Measurements from ENCODE around the gene GEMIN2.
"Not testable (repeated sequence)": the region's sequence is repeated elsewhere in the genome, so short reads cannot be mapped to it uniquely, and the experiment has no call there.

The GEMIN2 gene

GRCh38 chr14:39140170-39140569 is 26.0 kb downstream of the GEMIN2 start:
- Histone ChIP-seq H3K27me3 (ENCODE audit: insufficient read depth, low read length) (no peaks in the 10 kb centered on the region), H3K9ac (ENCODE audit: low read length) (no peak overlapping the region), H3K79me1 (ENCODE audit: low read length) (no peaks in the 10 kb centered on the region), H2AFZ (ENCODE audit: insufficient read depth, low read length, poor library complexity) (no peak overlapping the region), H3K14ac (ENCODE audit: low read length) (no peak overlapping the region), H2BK12ac (ENCODE audit: low read length) (no peak overlapping the region), H4K12ac (ENCODE audit: low read depth, low read length) (no peak overlapping the region), H2BK120ac (ENCODE audit: insufficient read depth, low read length, poor library complexity) (no peak overlapping the region), H4K91ac (ENCODE audit: low read depth, low read length) (no peak overlapping the region), H3K9me3 (ENCODE audit: insufficient read depth, low read depth, low read length) (peaks cover 6% of the 10 kb centered on the region), H3K4me3 (ENCODE audit: low read depth, low read length) (no peak overlapping the region), H3K79me2 (ENCODE audit: control insufficient read depth, insufficient read depth, low read length, poor library complexity) (no peaks in the 10 kb centered on the region), H3K4ac (ENCODE audit: low read depth, low read length) (no peak overlapping the region), H2BK5ac (ENCODE audit: low read depth, low read length, poor library complexity) (no peak overlapping the region), H4K8ac (ENCODE audit: low read depth, low read length) (no peak overlapping the region), H3K4me1 (ENCODE audit: control insufficient read depth in 1 of 2, insufficient read depth in 2 of 2, low read length in 2 of 2) (no peaks in the 10 kb centered on the region), H2AK5ac (ENCODE audit: low read length) (no peak overlapping the region), H3K4me2 (ENCODE audit: low read length) (no peak overlapping the region), H3K36me3 (ENCODE audit: control insufficient read depth in 1 of 2, insufficient read depth in 2 of 2, low read length in 2 of 2) (peaks cover 10 to 19% of the 10 kb centered on the region in 2 experiments), H3K18ac (ENCODE audit: low read length) (no peak overlapping the region), H3K27ac (ENCODE audit: low read depth, low read length) (no peak overlapping the region), H3K23ac (ENCODE audit: low read length) (no peak overlapping the region)
- DNase-seq = no peak
- no CpG with 5 or more reads among the region's 3 CpGs for WGBS (ENCODE audit: extremely low coverage, insufficient coverage, insufficient read length)

DNA sequence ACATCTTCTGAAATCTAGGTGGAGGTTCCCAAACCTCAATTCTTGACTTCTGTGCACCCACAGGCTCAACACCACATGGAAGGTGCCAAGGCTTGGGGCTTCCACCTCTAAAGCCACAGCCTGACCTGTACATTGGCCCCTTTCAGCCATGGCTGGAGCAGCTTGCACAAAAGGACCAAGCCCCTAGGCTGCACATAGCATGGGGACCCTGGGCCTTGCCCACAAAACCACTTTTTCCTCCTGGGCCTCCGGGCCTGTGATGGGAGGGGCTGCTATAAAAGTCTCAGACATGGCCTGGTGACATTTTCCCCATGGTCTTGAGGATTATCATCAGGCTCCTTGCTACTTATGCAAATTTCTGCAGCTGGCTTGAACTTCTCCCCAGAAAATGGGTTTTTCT is 27.5 kb downstream of the GEMIN2 start:
- WGBS (ENCODE audit: extremely low coverage, insufficient coverage, insufficient read length) = no CpG with 5 or more reads among the region's 1 CpG
- not testable (repeated sequence) for H4K91ac ChIP-seq (ENCODE audit: low read depth, low read length); H3K23ac ChIP-seq (ENCODE audit: low read length); H4K8ac ChIP-seq (ENCODE audit: low read depth, low read length); H2BK12ac ChIP-seq (ENCODE audit: low read length); H3K4me3 ChIP-seq (ENCODE audit: low read depth, low read length); H3K14ac ChIP-seq (ENCODE audit: low read length); H3K9ac ChIP-seq (ENCODE audit: low read length); H3K79me2 ChIP-seq (ENCODE audit: control insufficient read depth, insufficient read depth, low read length, poor library complexity); H2AFZ ChIP-seq (ENCODE audit: insufficient read depth, low read length, poor library complexity); H3K4me1 ChIP-seq (ENCODE audit: control insufficient read depth in 1 of 2, insufficient read depth in 2 of 2, low read length in 2 of 2); H3K9me3 ChIP-seq (ENCODE audit: insufficient read depth, low read depth, low read length); H2BK5ac ChIP-seq (ENCODE audit: low read depth, low read length, poor library complexity); H2BK120ac ChIP-seq (ENCODE audit: insufficient read depth, low read length, poor library complexity); H4K12ac ChIP-seq (ENCODE audit: low read depth, low read length); H3K79me1 ChIP-seq (ENCODE audit: low read length); H3K4ac ChIP-seq (ENCODE audit: low read depth, low read length); H3K18ac ChIP-seq (ENCODE audit: low read length); H3K4me2 ChIP-seq (ENCODE audit: low read length); H3K27me3 ChIP-seq (ENCODE audit: insufficient read depth, low read length); H2AK5ac ChIP-seq (ENCODE audit: low read length); DNase-seq; H3K27ac ChIP-seq (ENCODE audit: low read depth, low read length)
- peaks cover 10 to 15% of the 10 kb centered on the region in 2 experiments for H3K36me3 ChIP-seq (ENCODE audit: control insufficient read depth in 1 of 2, insufficient read depth in 2 of 2, low read length in 2 of 2)

GRCh38 chr14:39143226-39143625 is 29.1 kb downstream of the GEMIN2 start:
- not testable (repeated sequence) for H3K79me2 ChIP-seq (ENCODE audit: control insufficient read depth, insufficient read depth, low read length, poor library complexity); H2AFZ ChIP-seq (ENCODE audit: insufficient read depth, low read length, poor library complexity); H3K23ac ChIP-seq (ENCODE audit: low read length); H3K18ac ChIP-seq (ENCODE audit: low read length); H2BK5ac ChIP-seq (ENCODE audit: low read depth, low read length, poor library complexity); H2BK12ac ChIP-seq (ENCODE audit: low read length); H3K4ac ChIP-seq (ENCODE audit: low read depth, low read length); H2AK5ac ChIP-seq (ENCODE audit: low read length); H3K4me1 ChIP-seq (ENCODE audit: control insufficient read depth in 1 of 2, insufficient read depth in 2 of 2, low read length in 2 of 2); H3K4me3 ChIP-seq (ENCODE audit: low read depth, low read length); H3K4me2 ChIP-seq (ENCODE audit: low read length); H3K27ac ChIP-seq (ENCODE audit: low read depth, low read length); H3K27me3 ChIP-seq (ENCODE audit: insufficient read depth, low read length); H3K14ac ChIP-seq (ENCODE audit: low read length); H4K8ac ChIP-seq (ENCODE audit: low read depth, low read length); H4K12ac ChIP-seq (ENCODE audit: low read depth, low read length); DNase-seq; H4K91ac ChIP-seq (ENCODE audit: low read depth, low read length); H2BK120ac ChIP-seq (ENCODE audit: insufficient read depth, low read length, poor library complexity); H3K9ac ChIP-seq (ENCODE audit: low read length); H3K79me1 ChIP-seq (ENCODE audit: low read length); H3K9me3 ChIP-seq (ENCODE audit: insufficient read depth, low read depth, low read length)
- WGBS (ENCODE audit: extremely low coverage, insufficient coverage, insufficient read length) = no CpG with 5 or more reads among the region's 2 CpGs
- peaks cover 6 to 10% of the 10 kb centered on the region in 2 experiments for H3K36me3 ChIP-seq (ENCODE audit: control insufficient read depth in 1 of 2, insufficient read depth in 2 of 2, low read length in 2 of 2)

GRCh38 chr14:39145266-39145966 is 31.3 kb downstream of the GEMIN2 start:
- no peak overlapping the region for H4K12ac ChIP-seq (ENCODE audit: low read depth, low read length)
- no peak overlapping the region for H3K4me2 ChIP-seq (ENCODE audit: low read length)
- no peak overlapping the region for H2BK5ac ChIP-seq (ENCODE audit: low read depth, low read length, poor library complexity)
- no peak overlapping the region for H3K27ac ChIP-seq (ENCODE audit: low read depth, low read length)
- no peaks in the 10 kb centered on the region for H3K79me2 ChIP-seq (ENCODE audit: control insufficient read depth, insufficient read depth, low read length, poor library complexity)
- H3K36me3 ChIP-seq (ENCODE audit: control insufficient read depth in 1 of 2, insufficient read depth in 2 of 2, low read length in 2 of 2) = peaks cover 4 to 8% of the 10 kb centered on the region in 2 experiments
- no peaks in the 10 kb centered on the region for H3K79me1 ChIP-seq (ENCODE audit: low read length)
- no peak overlapping the region for H3K23ac ChIP-seq (ENCODE audit: low read length)
- peaks cover 6% of the 10 kb centered on the region for H3K9me3 ChIP-seq (ENCODE audit: insufficient read depth, low read depth, low read length)
- H4K91ac ChIP-seq (ENCODE audit: low read depth, low read length) = no peak overlapping the region
- H3K4me1 ChIP-seq (ENCODE audit: control insufficient read depth in 1 of 2, insufficient read depth in 2 of 2, low read length in 2 of 2) = no peaks in the 10 kb centered on the region
- no peak overlapping the region for H3K18ac ChIP-seq (ENCODE audit: low read length)
- H3K4me3 ChIP-seq (ENCODE audit: low read depth, low read length) = no peak overlapping the region
- no peak overlapping the region for H4K8ac ChIP-seq (ENCODE audit: low read depth, low read length)
- no peak overlapping the region for H3K4ac ChIP-seq (ENCODE audit: low read depth, low read length)
- no CpG with 5 or more reads among the region's 7 CpGs for WGBS (ENCODE audit: extremely low coverage, insufficient coverage, insufficient read length)
- H2AK5ac ChIP-seq (ENCODE audit: low read length) = no peak overlapping the region
- H3K27me3 ChIP-seq (ENCODE audit: insufficient read depth, low read length) = no peaks in the 10 kb centered on the region
- DNase-seq = no peak
- no peak overlapping the region for H3K9ac ChIP-seq (ENCODE audit: low read length)
- no peak overlapping the region for H2AFZ ChIP-seq (ENCODE audit: insufficient read depth, low read length, poor library complexity)
- no peak overlapping the region for H2BK12ac ChIP-seq (ENCODE audit: low read length)
- no peak overlapping the region for H3K14ac ChIP-seq (ENCODE audit: low read length)
- H2BK120ac ChIP-seq (ENCODE audit: insufficient read depth, low read length, poor library complexity) = no peak overlapping the region

Data from trophoblast cell (in vitro differentiated cells and primary cell).